A172 (cell line): ENCODE measurements around the gene RUFY3. TPM values are rescaled to one million over a fixed set of nuclear protein-coding genes. Genes with fewer than 3 reads are reported as not detected.
"Not testable (repeated sequence)": the region's sequence is repeated elsewhere in the genome, so short reads cannot be mapped to it uniquely, and the experiment has no call there.

Experiments
- DNase-seq: peaks from one replicate; pipeline ENCODE4 v3.0.0-alpha.2; 2015; ENCODE audit warnings: low spot score
- total RNA-seq: library from RNA; depleted of rRNA; stranded (reverse); fragments of >200 nt; shearing (Covaris generic); gene quantifications from 2 replicates; pipeline ENCODE4 v1.2.3, GENCODE V29; 2014

Gene RUFY3
- total RNA-seq, 1 experiment from 2014 or later: 28.1 TPM

DNA sequence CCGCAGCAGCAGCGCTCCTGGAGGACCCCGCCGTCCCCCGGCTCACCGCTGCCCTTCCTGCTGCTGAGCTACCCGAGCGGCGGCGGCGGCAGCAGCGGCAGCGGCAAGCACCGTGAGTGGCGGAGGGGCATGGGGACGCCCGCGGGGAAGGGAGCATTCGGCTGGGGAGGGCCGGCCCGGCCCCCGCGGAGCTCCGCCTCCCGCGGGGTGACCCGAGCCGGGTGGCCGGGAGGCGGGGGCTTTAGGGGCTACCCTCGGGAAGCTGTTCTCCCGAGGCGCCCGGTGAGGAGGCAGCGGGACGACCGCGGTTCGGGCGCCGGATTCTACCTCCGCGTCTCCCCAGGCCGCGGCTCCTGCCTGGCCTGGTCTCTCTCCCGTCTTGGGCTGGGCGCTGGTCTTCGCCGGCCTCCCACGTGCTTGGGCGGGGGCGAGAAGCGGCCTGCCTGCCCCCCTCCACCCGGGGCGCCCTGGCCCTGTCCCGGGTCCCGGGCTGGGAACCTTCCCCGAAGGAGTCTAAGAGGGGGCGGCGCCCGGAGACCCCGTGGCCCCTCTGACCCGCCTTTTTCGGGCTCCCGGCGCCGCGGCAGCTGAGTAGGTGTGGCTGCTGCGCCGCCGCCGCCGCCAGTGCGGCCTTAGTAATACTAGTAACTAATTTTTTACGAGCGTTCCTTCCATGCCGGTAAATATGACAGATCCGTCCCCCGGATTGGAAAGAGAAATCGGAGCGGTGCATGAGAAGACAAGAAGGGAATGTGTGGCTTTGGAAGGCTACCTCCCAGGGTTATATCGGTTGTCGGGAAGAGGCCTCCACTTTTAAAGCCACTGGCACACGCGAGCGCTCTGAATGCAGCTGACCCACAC, 16.4 kb upstream of the RUFY3 start:
- DNase-seq: peak; percentile 31

DNA sequence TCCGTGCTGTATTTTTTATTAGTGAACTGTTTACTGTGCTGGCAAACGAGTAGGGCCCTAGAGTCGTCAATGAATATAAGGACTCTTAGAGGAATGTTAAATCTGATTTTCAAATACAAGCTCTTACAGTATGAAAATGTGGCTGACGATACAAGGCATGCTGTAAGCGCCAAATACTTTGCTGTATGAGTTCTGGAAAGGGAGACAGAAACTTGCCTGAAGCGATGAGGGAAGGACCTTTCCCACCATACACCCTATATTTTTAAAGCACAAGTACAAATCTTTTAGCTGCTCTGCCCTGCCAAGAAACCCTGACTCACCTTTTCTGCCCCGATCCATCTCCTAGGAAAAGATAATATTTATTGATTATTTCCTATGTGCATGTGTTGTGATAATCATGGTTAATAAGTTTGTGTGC, 15.7 kb upstream of the RUFY3 start:
- DNase-seq: no peak

DNA sequence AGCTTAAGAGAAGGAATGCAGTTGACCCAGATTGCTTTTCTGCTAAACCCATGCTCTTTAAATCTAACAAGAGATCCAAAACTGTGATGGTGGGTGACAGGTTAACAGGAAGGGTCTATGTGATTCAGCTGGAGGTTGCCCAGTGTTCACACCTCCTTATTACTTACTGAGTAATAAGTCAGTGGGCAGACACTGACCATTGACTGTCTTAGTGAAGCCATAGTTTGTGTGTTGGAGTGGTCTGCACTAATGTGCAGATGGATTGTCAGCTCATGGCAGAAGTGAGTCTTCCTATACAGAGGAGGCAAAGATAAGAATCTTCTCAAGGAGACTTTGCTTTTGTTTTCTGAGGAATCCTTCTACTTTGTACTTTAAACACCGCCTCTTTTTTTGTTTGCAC, 15.2 kb upstream of the RUFY3 start:
- no peak for DNase-seq

DNA sequence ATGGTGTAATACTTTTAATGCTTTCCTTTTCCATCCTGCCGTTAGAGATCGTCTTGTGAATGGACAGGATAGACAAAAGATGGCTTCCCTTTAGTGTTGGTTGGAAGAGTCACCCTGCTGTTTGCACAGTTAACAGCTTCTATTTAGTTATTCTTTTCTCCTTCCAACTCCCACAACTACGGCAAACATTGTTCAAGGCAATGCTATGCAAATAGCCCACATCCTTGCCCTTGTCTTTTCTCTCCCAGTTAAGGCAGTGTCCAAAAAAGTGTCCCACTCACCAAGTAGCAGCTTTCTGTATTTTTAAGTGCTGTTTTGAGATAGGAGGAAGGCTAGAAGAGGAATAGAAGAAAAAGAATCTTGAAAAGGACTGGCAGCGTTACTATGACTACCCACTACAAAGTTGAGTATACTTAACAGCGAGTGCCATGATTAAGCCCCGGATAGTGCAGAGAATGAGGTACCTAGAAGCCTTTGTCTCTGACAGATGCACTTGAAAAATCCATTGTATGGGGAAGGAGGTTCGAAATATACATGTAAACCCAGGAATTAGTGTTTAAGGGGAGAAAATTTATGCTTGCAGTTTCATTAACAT, 12.1 kb upstream of the RUFY3 start:
- DNase-seq: no peak

DNA sequence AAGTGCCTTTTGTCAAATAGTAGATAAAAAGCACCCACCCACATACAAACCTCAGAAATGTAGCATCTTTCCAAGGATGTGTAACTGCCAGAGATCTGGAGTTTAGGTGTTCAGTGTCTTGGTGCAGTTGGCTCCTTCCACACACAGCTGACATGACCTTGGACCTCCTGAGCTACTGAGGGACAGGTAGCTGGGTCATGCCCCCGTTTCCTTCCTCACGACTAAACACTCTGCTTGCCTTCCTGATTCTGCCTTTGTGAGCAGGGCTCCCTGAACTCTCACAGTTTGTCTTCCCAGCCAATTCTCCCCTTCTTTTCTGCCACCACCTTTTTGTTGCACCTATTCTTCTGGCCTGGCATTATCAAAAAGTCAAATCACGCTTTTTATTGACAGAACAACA, 10.2 kb upstream of the RUFY3 start:
- DNase-seq: no peak

DNA sequence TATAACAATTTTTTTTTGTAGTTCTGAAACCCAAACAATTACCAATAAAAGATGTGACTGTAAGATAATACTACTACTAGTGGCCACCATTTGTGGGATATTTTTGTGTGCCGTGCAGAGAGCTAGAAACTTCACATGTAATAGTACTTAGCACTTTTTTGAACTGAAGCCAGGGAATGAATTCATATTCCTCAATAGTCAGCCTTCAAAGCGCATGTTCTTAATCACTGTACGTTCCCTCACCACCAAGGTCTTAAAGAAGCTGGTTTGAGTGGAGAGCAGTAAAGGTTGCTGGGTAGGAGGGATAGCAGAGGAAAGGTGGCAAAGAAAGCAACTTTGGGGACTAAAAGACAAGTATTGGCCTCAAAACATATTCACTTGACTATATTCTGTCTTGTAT, 9.6 kb upstream of the RUFY3 start:
- DNase-seq: no peak

DNA sequence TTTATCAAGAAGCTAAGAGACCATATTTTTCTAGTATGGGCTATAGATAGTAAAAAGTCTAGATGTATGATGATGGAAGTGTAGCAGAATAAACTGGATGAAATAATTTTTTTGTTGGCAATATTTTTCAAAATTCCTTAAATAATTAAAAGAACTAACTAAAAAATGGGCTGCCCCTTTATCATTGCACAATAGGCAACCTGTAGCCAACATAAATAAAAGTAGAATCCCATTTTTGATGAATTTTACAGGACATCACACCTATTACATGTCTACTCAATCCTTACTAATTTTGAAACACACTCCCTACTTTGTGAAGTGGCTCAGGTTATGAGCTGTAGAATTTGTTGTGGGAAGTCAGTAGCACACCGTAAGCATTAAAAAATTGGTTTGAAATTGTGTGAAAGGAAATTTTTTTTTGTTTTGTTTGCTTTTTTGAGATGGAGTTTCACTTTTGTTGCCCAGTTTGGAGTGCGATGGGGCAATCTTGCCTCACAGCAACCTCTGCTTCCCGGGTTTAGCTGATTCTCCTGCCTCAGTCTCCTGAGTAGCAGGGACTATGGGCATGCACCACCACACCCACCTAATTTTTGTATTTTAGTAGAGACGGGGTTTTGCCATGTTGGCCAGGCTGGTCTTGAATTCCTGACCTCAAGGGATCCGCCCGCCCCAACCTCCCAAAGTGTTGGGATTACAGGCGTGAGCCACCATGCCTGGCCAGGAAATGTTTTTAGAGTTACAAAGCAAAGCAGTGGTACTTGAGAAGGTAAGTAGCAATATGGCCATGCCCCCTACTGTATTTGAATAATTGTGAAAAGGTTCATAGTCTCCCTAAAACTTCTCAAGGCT, 8.9 kb upstream of the RUFY3 start:
- DNase-seq: no peak

DNA sequence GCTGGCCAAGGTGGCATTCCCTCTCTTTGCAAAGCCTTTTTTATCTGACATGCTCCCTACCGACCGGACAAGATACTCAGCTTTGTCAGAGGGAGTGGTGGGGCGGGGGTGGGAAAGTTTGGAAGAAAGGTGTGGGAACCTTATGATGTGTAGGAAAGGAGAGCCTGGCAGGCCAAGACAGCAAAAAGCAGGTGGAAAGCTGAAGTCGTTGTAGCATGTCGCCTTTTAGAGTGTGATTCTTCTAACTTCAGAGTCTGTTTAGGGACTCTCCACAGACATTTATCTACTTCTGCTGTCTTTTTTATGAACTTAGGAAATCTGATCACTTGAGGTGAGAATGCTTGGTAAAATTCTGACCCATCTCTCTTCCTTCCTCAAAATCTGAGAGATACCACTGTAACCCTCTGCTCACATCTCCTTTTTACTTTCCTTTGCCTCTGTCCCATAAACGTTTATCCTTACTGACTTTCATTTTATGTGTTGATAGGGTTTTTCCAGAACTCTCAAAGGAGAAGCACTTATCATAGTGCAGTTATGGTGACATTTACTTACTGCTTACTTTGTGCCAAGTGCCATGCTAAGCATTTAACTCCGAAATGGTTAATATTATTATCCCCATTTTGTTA, 8.2 kb upstream of the RUFY3 start:
- DNase-seq: no peak

DNA sequence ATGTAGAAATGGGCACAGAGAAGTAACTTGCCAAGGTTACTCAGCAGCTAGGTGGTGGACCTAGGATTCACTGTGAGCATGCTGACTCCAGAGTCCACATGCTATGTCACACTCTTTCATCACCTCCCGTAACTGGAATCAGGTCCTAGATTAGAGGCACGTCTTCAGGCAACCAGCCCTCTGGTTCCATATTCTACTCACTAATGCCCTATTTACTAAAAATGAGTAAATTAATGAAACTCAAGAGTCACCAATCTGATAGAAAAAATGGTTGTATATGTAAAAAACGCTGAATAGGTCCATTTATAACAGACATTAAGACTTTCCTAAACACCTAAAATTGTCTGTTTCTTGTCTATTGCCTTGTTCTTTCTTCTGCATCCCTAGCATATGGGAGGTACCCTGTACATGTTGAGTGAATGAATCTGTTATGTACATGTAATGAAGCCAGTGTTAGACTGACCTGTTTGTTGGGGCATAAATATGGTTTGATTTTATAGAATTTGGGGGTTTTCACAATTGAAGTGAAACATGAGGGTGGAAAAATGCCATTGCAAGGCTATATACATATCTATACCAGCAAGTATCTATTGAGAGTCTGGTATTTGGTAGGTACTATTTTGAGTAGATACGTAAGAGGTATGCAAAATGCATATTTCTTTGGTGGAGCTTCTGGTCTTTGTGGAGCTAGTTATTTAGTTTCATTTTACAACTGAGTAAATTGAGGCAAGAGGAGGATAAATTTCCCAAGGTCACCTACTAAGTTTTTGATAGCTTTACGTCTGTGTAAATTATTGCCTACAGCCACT, 7.5 kb upstream of the RUFY3 start:
- DNase-seq: no peak

DNA sequence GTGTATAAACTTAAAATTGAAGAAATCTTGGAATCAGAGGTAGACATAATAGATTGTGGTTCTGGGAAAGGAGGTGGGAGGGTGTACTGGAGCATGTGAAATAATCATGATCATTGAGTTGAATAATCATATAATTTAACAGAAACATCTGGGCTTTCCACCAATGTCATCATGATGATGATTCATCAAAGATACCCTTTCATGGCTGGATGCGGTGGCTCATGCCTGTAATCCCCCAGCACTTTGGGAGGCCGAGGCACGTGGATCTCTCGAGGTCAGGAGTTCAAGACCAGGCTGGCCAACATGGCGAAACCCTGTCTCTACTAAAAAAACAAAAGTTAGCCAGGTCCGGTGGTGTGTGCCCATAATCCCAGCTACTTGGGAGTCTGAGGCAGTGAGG, 6.7 kb upstream of the RUFY3 start:
- DNase-seq: no peak

DNA sequence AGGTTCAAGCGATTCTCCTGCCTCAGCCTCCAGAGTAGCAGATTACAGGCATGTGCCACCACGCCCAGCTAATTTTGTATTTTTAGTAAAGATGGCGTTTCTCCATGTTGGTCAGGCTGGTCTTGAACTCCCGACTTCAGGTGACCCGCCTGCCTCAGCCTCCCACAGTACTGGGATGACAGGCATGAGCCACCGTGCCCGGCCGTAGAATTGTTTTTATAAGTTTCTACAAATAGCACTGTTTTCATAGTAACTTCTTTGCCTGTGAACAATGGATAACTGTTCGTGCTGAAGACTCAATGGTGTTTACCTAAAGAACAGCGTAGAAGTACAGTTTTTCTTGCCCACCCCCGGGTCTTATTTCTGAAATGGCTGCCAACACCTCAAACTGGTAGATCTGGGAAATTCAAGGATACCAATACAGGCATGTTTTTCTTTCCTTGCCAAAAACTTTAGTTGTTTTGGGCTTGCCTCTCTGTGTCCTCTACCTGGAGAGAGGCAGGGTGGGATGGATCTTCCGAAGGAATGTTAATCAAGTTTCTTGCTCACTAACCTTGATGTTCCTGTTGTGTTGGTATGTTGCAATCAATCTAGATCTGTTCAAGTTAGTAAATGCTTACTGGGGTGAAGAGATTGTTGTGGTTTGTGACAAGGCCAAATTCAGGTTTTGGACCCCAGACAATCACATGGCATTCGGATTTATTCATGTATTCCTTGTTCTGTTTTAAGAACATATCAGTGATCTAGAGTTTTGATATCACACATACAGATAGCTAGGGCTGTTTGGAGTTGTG, 2.8 kb upstream of the RUFY3 start:
- DNase-seq: no peak

DNA sequence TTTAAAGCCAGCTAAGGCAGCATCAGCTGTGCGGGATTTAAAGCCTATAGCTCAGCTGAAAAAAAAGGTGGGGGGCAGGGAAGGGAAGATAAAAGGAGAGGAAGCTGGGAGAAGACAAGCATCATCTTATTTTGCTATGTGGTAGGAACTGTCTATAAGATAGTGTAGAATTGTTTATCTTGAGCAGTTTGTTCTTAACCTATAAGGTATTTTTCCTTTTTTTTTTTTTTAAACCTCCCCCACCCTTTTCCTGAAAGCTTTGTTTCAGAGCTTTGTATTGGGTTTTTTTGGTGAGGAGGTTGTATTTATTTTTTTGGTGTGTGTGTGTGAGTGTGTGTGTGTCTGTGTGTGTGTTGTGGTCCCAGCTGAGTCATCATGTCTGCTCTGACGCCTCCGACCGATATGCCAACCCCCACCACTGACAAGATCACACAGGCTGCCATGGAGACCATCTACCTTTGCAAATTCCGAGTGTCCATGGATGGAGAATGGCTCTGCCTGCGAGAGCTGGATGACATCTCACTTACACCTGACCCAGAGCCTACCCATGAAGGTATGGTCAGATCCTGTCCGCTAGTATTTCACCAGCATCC, 531 bp downstream of the RUFY3 start:
- peak; percentile 32 for DNase-seq

DNA sequence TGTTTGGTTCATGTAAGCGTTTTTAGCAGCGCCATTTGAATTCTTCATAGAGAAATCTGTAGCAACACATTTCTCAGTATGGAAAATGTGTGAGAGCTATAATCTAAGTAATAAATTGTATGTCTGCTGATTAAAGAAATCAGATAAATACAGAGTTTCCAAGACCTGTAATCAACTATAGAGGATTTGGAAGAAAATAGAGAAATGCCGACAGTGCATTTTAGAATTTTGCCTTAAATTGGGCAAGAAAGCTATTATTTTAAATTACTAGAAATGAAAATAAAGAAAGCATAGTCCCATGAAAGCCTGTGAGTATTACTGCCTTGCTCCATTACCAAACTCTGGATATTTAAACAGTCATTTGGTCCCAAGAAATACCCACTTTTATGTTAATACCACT, 2.7 kb downstream of the RUFY3 start:
- no peak for DNase-seq

DNA sequence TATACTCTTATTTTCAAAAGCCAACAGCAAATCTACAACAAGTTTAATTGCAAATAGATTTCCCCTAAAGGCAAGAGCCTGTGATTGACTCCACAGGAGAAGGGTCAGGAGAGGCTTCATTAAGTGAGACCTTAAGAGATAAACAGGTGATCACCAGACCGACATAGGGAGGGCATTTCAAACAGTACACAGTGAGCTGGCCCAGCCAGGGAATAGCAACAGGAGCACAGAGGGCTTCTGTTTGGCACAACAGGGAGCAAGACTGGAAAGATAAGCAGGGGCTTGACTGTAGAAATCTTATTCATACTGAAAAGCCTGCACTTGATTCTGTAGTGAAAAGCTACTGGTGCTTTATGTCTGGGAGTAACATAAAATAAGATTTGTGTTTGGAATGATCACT, 3.9 kb downstream of the RUFY3 start:
- DNase-seq: no peak

DNA sequence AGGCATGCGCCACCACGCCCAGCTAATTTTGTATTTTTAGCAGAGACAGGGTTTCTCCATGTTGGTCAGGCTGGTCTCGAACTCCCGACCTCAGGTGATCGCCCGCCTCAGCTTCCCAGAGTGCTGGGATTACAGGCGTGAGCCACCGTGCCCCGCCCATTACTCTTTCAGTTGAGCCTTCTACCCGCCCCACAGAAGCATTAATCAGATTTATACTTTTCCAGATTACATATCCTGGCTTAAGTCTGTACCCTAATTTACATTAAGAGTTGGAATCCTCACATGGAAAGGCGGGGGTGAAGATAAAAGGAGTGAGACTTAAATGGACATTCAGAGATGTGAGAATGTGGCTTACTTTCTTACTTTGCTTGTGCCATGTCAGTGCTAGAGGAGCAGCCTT, 4.8 kb downstream of the RUFY3 start:
- not testable (repeated sequence) for DNase-seq

DNA sequence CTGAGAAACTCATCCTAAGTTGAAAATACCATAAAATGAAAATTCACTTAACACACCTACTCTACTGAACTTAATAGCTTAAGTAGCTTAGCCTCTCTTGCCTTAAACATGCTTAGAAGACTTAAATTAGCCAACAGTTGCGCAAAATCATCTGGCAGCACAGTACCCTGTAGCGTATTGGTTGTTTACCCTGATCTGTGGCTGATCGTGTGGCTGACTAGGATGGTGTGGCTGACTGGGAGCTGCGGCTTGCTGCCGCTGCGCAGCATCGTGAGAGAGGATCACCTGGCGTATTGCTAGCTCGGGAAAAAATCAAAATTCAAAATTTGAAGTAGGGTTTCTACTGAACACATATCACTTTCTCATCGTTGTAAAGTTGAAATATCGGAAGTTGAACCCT, 6.3 kb downstream of the RUFY3 start:
- DNase-seq: no peak

DNA sequence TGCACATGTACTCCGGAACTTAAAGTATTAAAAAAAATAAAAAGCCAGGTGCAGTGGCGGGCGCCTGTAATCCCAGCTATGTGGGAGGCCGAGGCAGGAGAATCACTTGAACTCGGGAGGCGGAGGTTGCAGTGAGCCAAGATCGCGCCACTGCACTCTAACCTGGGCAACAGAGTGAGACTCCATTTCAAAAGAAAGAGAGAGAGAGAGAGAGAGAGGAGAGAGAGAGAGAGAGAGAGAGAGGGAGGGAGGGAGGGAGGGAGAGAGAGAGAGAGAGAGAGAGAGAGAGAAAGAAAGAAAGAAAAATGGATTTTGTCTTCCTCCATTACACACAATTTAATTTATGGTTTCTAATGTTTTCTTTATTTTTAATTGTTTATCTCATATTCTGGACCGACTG, 11.1 kb downstream of the RUFY3 start:
- not testable (repeated sequence) for DNase-seq

DNA sequence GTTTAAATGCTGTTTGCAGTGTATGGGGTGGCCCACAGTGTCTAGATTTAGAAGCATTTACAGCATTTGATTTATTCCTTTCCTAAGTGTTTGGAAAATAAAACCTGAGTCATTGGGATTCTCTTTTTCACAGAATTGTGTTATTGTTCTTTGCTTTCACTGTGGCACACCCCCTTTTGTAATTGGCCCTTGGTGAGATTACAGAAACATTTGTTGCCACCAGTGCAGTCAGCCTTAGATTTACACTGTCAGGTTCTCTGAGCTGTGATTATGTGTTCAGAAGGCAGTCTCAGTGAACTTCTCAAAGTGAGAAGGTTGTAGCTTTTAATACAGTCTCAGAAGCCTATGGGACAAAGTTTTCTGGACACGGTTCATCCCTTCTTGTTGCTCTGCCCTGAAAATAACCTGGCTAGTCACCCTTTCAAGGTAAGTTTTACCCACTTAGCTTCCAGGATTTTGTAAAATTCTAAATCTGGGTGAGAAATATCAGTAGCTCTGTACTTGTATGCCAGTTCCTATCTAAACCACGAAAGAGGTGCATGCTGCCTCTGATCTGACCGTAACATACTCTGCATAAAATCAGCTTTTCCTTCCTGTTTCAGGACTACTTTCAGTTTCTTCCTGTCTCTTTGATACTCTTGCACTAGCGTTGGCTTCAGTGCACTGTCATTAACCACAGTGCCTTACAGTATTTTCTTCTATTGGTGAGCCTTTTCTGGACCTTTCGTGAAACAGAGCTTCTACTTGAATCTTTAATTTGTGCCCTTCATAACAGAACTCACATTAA, 12.6 kb downstream of the RUFY3 start:
- DNase-seq: peak; percentile 35

DNA sequence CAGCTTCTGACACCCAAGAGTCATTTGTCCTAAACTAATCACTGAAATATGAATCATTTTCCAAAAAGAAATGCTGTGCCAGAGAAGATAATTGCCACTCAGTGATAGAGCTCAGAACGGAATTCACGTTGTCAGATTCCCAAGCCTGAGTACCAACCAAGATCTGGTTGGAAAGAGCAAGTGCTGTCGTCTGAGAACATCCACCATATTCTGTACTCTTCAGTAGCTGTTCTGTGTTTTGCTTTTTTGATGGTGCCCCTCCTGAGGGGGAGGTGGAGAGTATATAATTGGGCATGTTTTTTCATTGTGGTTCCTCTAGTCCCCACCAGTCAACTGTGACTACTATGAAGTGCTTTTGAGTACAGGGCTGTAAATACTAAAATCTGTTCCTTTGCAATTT, 13.2 kb downstream of the RUFY3 start:
- no peak for DNase-seq
